Activated effector memory CD4-positive, alpha-beta T cell treated with Interleukin-2 at 50 U/mL for 16 hours (primary cell): Measurements from ENCODE around the gene AKAP6.
"Not testable (repeated sequence)": the region's sequence is repeated elsewhere in the genome, so short reads cannot be mapped to it uniquely, and the experiment has no call there.

Source experiments
- DNase-seq: peaks from one replicate; pipeline ENCODE4 v3.0.0-alpha.2; 2020

Gene AKAP6

GRCh38 chr14:32774214-32774613, 445.1 kb downstream of the AKAP6 start:
- no peak for DNase-seq

- DNase-seq, result no peak
These were observed 450.7 kb downstream of the AKAP6 start for GRCh38 chr14:32779840-32780239.

- DNase-seq, result no peak
These were observed 455.3 kb downstream of the AKAP6 start for GRCh38 chr14:32784405-32784804.

GRCh38 chr14:32785585-32785984, 456.5 kb downstream of the AKAP6 start:
- DNase-seq, result no peak

GRCh38 chr14:32786886-32787285, 457.8 kb downstream of the AKAP6 start:
- DNase-seq, result no peak

- not testable (repeated sequence) for DNase-seq
These were observed 463.9 kb downstream of the AKAP6 start for GRCh38 chr14:32793033-32793432.

- DNase-seq, result no peak
These were observed 471.2 kb downstream of the AKAP6 start for GRCh38 chr14:32800320-32800719.

- no peak for DNase-seq
These were observed 473.2 kb downstream of the AKAP6 start for GRCh38 chr14:32802295-32802694.

GRCh38 chr14:32805979-32806378, 476.9 kb downstream of the AKAP6 start:
- no peak for DNase-seq

- DNase-seq, result no peak
These were observed 479.5 kb downstream of the AKAP6 start for GRCh38 chr14:32808644-32809043.

GRCh38 chr14:32809255-32809654, 480.2 kb downstream of the AKAP6 start:
- DNase-seq, result no peak

GRCh38 chr14:32813401-32813800, 484.3 kb downstream of the AKAP6 start:
- DNase-seq, result no peak

GRCh38 chr14:32814721-32815120, 485.6 kb downstream of the AKAP6 start:
- no peak for DNase-seq

GRCh38 chr14:32816588-32816987, 487.5 kb downstream of the AKAP6 start:
- DNase-seq, result no peak

GRCh38 chr14:32817780-32818179, 488.7 kb downstream of the AKAP6 start:
- DNase-seq, result no peak

- no peak for DNase-seq
These were observed 489.5 kb downstream of the AKAP6 start for GRCh38 chr14:32818581-32818980.

GRCh38 chr14:32820181-32820580, 491.1 kb downstream of the AKAP6 start:
- no peak for DNase-seq

GRCh38 chr14:32820682-32821081, 491.6 kb downstream of the AKAP6 start:
- DNase-seq, result no peak

GRCh38 chr14:32821964-32822653, 493.0 kb downstream of the AKAP6 start:
- DNase-seq, result no peak

GRCh38 chr14:32823706-32824105, 494.6 kb downstream of the AKAP6 start:
- DNase-seq, result no peak

- no peak for DNase-seq
These were observed 495.1 kb downstream of the AKAP6 start for GRCh38 chr14:32824195-32824594.

- DNase-seq, result no peak
These were observed 496.0 kb downstream of the AKAP6 start for GRCh38 chr14:32825058-32825457.

- DNase-seq, result no peak
These were observed 497.4 kb downstream of the AKAP6 start for GRCh38 chr14:32826404-32827082.

GRCh38 chr14:32827514-32827913, 498.4 kb downstream of the AKAP6 start:
- DNase-seq, result no peak

GRCh38 chr14:32835924-32836323, 506.8 kb downstream of the AKAP6 start:
- no peak for DNase-seq
